Right lobe of liver (tissue), 6 donors: ENCODE results near the gene CTSA. TPM values are rescaled to one million over a fixed set of nuclear protein-coding genes. Genes with fewer than 3 reads are reported as not detected.

Experiments used
- ATAC-seq, 4 donors: fragments of 200-7000 bp; cut with Tn5 transposase; one replicate each; pipeline ENCODE4 v1.9.1; 2020; ENCODE audit warnings: mild to moderate bottlenecking in 4 of 4, moderate library complexity in 4 of 4
- DNase-seq, 3 donors: peaks; one replicate each; pipeline ENCODE4 v3.0.0-alpha.2; 2020
- H3K27ac ChIP-seq, 3 donors: fragments of 200-600 bp; one replicate each; pipeline ENCODE4 v1.8.0; 2022
- H3K27me3 ChIP-seq, 2 donors: fragments of 200-600 bp; one replicate each; pipeline ENCODE4 v1.8.0; 2022
- H3K36me3 ChIP-seq, 4 donors: fragments of 200-600 bp; sonication (generic) in 1 of 4; one replicate each; pipeline versions ENCODE4 v1.5.1 to v1.8.0; 2017 to 2022; ENCODE audit warnings: control low read depth in 1 of 4
- H3K4me1 ChIP-seq, 4 donors: fragments of 200-600 bp; sonication (generic) in 1 of 4; one replicate each; pipeline versions ENCODE4 v1.5.1 to v1.8.0; 2017 to 2022; ENCODE audit warnings: control low read depth in 1 of 4
- H3K4me3 ChIP-seq, 3 donors: fragments of 200-600 bp; one replicate each; pipeline ENCODE4 v1.8.0; 2022
- H3K9me3 ChIP-seq, 4 donors: fragments of 200-600 bp; sonication (generic) in 1 of 4; one replicate each; pipeline versions ENCODE4 v1.5.1 to v1.8.0; 2017 to 2022; ENCODE audit warnings: control low read depth in 1 of 4
- POLR2A ChIP-seq: fragments of 450-650 bp; IDR thresholded peaks from one replicate; pipeline ENCODE4 v1.6.1; 2017; ENCODE audit warnings: antibody characterized with exemption, mild to moderate bottlenecking
- WGBS: methylation state at CpG from one replicate; pipeline ENCODE4 v1.1.6; 2018; ENCODE audit warnings: low coverage, low lambda C conversion rate; ENCODE audit not compliant: insufficient coverage; ENCODE audit errors: missing lambda C conversion rate; 5-methylcytosine and 5-hydroxymethylcytosine counted together
- intact Hi-C, 2 donors: fragments of 100-400 bp; cut with DNase I; formaldehyde crosslinking; loops; one replicate each; pipeline versions ENCODE4 v1.11.2 to v1.14.1; 2022
- total RNA-seq, 6 experiments: library from RNA; depleted of rRNA in 2 of 6; stranded (reverse); fragments of >200 nt in 2 of 6; fragmentation: NEBNext Ultra II Directional in 3 of 6; extraction: Animal tissue kit (Norgen Biotek cat#: 25700) in 3 of 6; gene quantifications; one replicate each; pipeline versions ENCODE4 v1.1.0 to v1.2.4, GENCODE V29; 2016 to 2023
- TF ChIP-seq, protein P1 (sequence below), 4 donors: fragments of 200-600 bp in 3 of 4; fragments of 450-650 bp in 1 of 4; IDR thresholded peaks; one replicate each; pipeline versions ENCODE4 v1.5.1 to v1.8.0; 2016 to 2022; ENCODE audit warnings: antibody characterized with exemption in 4 of 4, mild to moderate bottlenecking in 2 of 4
- donor health status: DM: no; HTN: yes; CAD: no.
- donor health status: DM: no; HTN: no; CAD: no.
- donor health status: DM: no; HTN: no; CAD: no.
- donor health status: DM: no; HTN: yes; CAD: no.
- donor health status: DM: no; HTN: yes; CAD: no.

The CTSA gene
- total RNA-seq, 6 experiments from 2014 or later, result 54.4 to 194 (median 134) TPM

GRCh38 chr20:45896641-45897161 lies 5.6 kb downstream of the CTSA start:
- peaks cover 0 to 18% (median 2%) of the 10 kb centered on the region in 4 donors for H3K4me1 ChIP-seq
- H3K9me3 ChIP-seq, result no peaks in the 10 kb centered on the region
- DNase-seq, result no peak
- H3K27ac ChIP-seq, result no peak overlapping the region
- H3K27me3 ChIP-seq, result no peaks in the 10 kb centered on the region
- TF ChIP-seq, protein P1, sequence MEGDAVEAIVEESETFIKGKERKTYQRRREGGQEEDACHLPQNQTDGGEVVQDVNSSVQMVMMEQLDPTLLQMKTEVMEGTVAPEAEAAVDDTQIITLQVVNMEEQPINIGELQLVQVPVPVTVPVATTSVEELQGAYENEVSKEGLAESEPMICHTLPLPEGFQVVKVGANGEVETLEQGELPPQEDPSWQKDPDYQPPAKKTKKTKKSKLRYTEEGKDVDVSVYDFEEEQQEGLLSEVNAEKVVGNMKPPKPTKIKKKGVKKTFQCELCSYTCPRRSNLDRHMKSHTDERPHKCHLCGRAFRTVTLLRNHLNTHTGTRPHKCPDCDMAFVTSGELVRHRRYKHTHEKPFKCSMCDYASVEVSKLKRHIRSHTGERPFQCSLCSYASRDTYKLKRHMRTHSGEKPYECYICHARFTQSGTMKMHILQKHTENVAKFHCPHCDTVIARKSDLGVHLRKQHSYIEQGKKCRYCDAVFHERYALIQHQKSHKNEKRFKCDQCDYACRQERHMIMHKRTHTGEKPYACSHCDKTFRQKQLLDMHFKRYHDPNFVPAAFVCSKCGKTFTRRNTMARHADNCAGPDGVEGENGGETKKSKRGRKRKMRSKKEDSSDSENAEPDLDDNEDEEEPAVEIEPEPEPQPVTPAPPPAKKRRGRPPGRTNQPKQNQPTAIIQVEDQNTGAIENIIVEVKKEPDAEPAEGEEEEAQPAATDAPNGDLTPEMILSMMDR (IDR thresholded peaks at IDR 0.05), result no peak
- TF ChIP-seq POLR2A, result no peak
- peaks cover 0 to 38% (median 19%) of the 10 kb centered on the region in 4 donors for H3K36me3 ChIP-seq
- no peak overlapping the region for H3K4me3 ChIP-seq
- WGBS, result 83% methylated on average over 3 of the region's 14 CpGs
- intact Hi-C loops, result loop anchor here in 1 of 2 donors (10.0 kb wide), 1 partner anchor 48 kb away; no protein-coding TSS in a partner anchor
- ATAC-seq, result no peak

- intact Hi-C loops, result loop anchor here in 1 of 2 donors (10.0 kb wide), 1 partner anchor 48 kb away; no protein-coding TSS in a partner anchor
- Histone ChIP-seq H3K36me3 (peaks cover 0 to 38% (median 19%) of the 10 kb centered on the region in 4 donors), H3K27ac (no peak overlapping the region), H3K9me3 (no peaks in the 10 kb centered on the region), H3K4me1 (peaks cover 0 to 13% (median 0%) of the 10 kb centered on the region in 4 donors), H3K4me3 (no peak overlapping the region), H3K27me3 (no peaks in the 10 kb centered on the region)
- 71% methylated on average over 2 of the region's 2 CpGs for WGBS
- ATAC-seq (no peak), DNase-seq (no peak)
- TF ChIP-seq POLR2A, result no peak
- TF ChIP-seq, protein P1 (IDR thresholded peaks at IDR 0.05), result no peak
Observed at GRCh38 chr20:45897289-45897688, 6.2 kb downstream of the CTSA start.

GRCh38 chr20:45897692-45898091 lies 6.6 kb downstream of the CTSA start:
- Histone ChIP-seq H3K27ac (no peak overlapping the region), H3K9me3 (no peaks in the 10 kb centered on the region), H3K4me3 (no peak overlapping the region), H3K4me1 (peaks cover 0 to 9% (median 0%) of the 10 kb centered on the region in 4 donors), H3K27me3 (no peaks in the 10 kb centered on the region), H3K36me3 (peaks cover 0 to 38% (median 19%) of the 10 kb centered on the region in 4 donors)
- intact Hi-C loops, result loop anchor here in 1 of 2 donors (10.0 kb wide), 1 partner anchor 47 kb away; no protein-coding TSS in a partner anchor
- TF ChIP-seq, protein P1 (IDR thresholded peaks at IDR 0.05), result no peak
- TF ChIP-seq POLR2A, result no peak
- ATAC-seq (no peak), DNase-seq (no peak)
- WGBS, result 100% methylated on average over 6 of the region's 7 CpGs

DNA sequence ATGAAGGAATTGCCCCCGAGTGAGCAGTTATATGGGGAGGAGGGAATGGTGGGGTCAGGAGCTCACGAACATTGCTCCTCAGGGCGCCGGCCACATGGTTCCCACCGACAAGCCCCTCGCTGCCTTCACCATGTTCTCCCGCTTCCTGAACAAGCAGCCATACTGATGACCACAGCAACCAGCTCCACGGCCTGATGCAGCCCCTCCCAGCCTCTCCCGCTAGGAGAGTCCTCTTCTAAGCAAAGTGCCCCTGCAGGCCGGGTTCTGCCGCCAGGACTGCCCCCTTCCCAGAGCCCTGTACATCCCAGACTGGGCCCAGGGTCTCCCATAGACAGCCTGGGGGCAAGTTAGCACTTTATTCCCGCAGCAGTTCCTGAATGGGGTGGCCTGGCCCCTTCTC lies 7.2 kb downstream of the CTSA start:
- TF ChIP-seq, protein P1 (IDR thresholded peaks at IDR 0.05), result no peak
- TF ChIP-seq POLR2A, result no peak
- WGBS, result 100% methylated on average over 1 of the region's 12 CpGs
- Histone ChIP-seq H3K36me3 (peaks cover 0 to 38% (median 19%) of the 10 kb centered on the region in 4 donors), H3K27ac (no peak overlapping the region), H3K4me3 (no peak overlapping the region), H3K9me3 (no peaks in the 10 kb centered on the region), H3K27me3 (no peaks in the 10 kb centered on the region), H3K4me1 (peaks cover 0 to 3% (median 0%) of the 10 kb centered on the region in 4 donors)
- intact Hi-C loops, result loop anchor here in 1 of 2 donors (10.0 kb wide), 1 partner anchor 47 kb away; no protein-coding TSS in a partner anchor
- no peak for ATAC-seq
- DNase-seq, result no peak
